ENCODE data around the gene TMEM259.

DNA sequence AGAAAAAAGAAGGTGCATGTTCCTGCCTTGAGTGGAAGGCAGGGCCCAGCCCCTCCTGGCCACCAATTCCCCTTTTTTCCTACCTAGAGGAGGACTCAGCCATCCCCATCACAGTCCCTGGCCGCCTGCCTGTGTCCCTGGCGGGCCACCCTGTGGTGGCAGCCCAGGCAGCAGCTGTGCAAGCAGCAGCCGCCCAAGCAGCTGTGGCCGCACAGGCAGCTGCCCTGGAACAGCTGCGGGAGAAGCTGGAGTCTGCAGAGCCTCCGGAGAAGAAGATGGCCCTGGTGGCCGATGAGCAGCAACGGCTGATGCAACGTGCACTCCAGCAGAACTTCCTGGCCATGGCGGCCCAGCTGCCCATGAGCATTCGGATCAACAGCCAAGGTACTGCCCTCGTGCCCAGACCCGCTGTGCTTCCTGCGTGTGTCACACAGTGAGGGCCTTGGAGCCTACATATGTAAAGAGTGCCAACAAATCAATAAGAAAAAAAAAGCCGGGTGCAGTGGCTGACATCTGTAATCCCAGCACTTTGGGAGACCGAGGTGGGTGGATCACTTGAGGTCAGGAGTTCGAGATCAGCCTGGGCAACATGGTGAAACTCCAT lies 54.3 kb downstream of the TMEM259 start:
- TF ChIP-seq, protein P1, sequence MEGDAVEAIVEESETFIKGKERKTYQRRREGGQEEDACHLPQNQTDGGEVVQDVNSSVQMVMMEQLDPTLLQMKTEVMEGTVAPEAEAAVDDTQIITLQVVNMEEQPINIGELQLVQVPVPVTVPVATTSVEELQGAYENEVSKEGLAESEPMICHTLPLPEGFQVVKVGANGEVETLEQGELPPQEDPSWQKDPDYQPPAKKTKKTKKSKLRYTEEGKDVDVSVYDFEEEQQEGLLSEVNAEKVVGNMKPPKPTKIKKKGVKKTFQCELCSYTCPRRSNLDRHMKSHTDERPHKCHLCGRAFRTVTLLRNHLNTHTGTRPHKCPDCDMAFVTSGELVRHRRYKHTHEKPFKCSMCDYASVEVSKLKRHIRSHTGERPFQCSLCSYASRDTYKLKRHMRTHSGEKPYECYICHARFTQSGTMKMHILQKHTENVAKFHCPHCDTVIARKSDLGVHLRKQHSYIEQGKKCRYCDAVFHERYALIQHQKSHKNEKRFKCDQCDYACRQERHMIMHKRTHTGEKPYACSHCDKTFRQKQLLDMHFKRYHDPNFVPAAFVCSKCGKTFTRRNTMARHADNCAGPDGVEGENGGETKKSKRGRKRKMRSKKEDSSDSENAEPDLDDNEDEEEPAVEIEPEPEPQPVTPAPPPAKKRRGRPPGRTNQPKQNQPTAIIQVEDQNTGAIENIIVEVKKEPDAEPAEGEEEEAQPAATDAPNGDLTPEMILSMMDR (IDR thresholded peaks at IDR 0.05) = no peak
- TF ChIP-seq POLR2A (IDR thresholded peaks at IDR 0.05) = no peak
